Measurements from ENCODE around the gene C2.
"Not testable (repeated sequence)": the region's sequence is repeated elsewhere in the genome, so short reads cannot be mapped to it uniquely, and the experiment has no call there.

The C2 gene

GRCh38 chr6:31979238-31979898, 51.9 kb downstream of the C2 start:
- DNase-seq (ENCODE audit: low read depth): no peak

- DNase-seq (ENCODE audit: low read depth): not testable (repeated sequence)
Observed at GRCh38 chr6:31980195-31980876, 52.8 kb downstream of the C2 start.

- DNase-seq (ENCODE audit: low read depth): not testable (repeated sequence)
Observed at GRCh38 chr6:31980998-31981397, 53.5 kb downstream of the C2 start.

GRCh38 chr6:31981744-31982143, 54.2 kb downstream of the C2 start, which contains the start of gene C4A:
Gene C4A, plus strand, starts transcription at chr6:31982057. Its CDS starts 51 bp downstream, at chr6:31982108.
- not testable (repeated sequence) for DNase-seq (ENCODE audit: low read depth)

GRCh38 chr6:31989363-31989762, 61.8 kb downstream of the C2 start:
- not testable (repeated sequence) for DNase-seq (ENCODE audit: low read depth)

GRCh38 chr6:31994421-31994820, 66.9 kb downstream of the C2 start:
- not testable (repeated sequence) for DNase-seq (ENCODE audit: low read depth)
